Measurements from ENCODE around the gene CST4. TPM values are rescaled to one million over a fixed set of nuclear protein-coding genes. Genes with fewer than 3 reads are reported as not detected.
"Not testable (repeated sequence)": the region's sequence is repeated elsewhere in the genome, so short reads cannot be mapped to it uniquely, and the experiment has no call there.

Gene CST4
- total RNA-seq, 3 donors from 2014 or later (not counting 1 experiment from before 2014, with no cell fraction given): not detected

- Mint-ChIP-seq H3K27ac (no peak overlapping the region), H3K4me1 (no peaks in the 10 kb centered on the region), H3K9me3 (no peaks in the 10 kb centered on the region), H3K4me3 (no peak overlapping the region), H3K27me3 (ENCODE audit: low read depth in 2 of 2) (peaks cover 5 to 23% of the 10 kb centered on the region in 2 donors), H3K36me3 (no peaks in the 10 kb centered on the region)
- intact Hi-C loops (cut with micrococcal nuclease): no loop called here
- H3K27me3 ChIP-seq (ENCODE audit: control insufficient read depth, insufficient read depth, low read length): no peaks in the 10 kb centered on the region
- ATAC-seq: no peak
- 73% methylated on average over 3 of the region's 3 CpGs for WGBS (ENCODE audit: insufficient coverage)
- no peak for TF ChIP-seq CTCF (IDR thresholded peaks at IDR 0.05)
- H3K4me1 ChIP-seq (ENCODE audit: control insufficient read depth, insufficient read depth, low read length): no peaks in the 10 kb centered on the region
- no peaks in the 10 kb centered on the region for H3K36me3 ChIP-seq (ENCODE audit: control insufficient read depth, insufficient read depth, low read length)
- DNase-seq: no peak
- H3K27ac ChIP-seq (ENCODE audit: low read length): no peak overlapping the region
- H3K4me3 ChIP-seq (ENCODE audit: low read length): no peak overlapping the region
- H3K9me3 ChIP-seq (ENCODE audit: control insufficient read depth, insufficient read depth, low read length): no peaks in the 10 kb centered on the region
Observed at GRCh38 chr20:23700931-23701330, 12.1 kb upstream of the CST4 start.

- WGBS (ENCODE audit: insufficient coverage): 13% methylated on average over 1 of the region's 1 CpG
- no peaks in the 10 kb centered on the region for H3K9me3 ChIP-seq (ENCODE audit: control insufficient read depth, insufficient read depth, low read length)
- no peak overlapping the region for H3K4me3 Mint-ChIP-seq
- H3K27ac ChIP-seq (ENCODE audit: low read length): no peak overlapping the region
- intact Hi-C loops (cut with micrococcal nuclease): no loop called here
- H3K4me1 ChIP-seq (ENCODE audit: control insufficient read depth, insufficient read depth, low read length): no peaks in the 10 kb centered on the region
- no peak for TF ChIP-seq CTCF (IDR thresholded peaks at IDR 0.05)
- ATAC-seq (no peak), DNase-seq (no peak)
- H3K36me3 ChIP-seq (ENCODE audit: control insufficient read depth, insufficient read depth, low read length): no peaks in the 10 kb centered on the region
- H3K4me3 ChIP-seq (ENCODE audit: low read length): no peak overlapping the region
- no peaks in the 10 kb centered on the region for H3K27me3 ChIP-seq (ENCODE audit: control insufficient read depth, insufficient read depth, low read length)
- H3K36me3 Mint-ChIP-seq: no peaks in the 10 kb centered on the region
- no peak overlapping the region for H3K27ac Mint-ChIP-seq
- no peaks in the 10 kb centered on the region for H3K9me3 Mint-ChIP-seq
- H3K27me3 Mint-ChIP-seq (ENCODE audit: low read depth in 2 of 2): peaks cover 8 to 10% of the 10 kb centered on the region in 2 donors
- no peaks in the 10 kb centered on the region for H3K4me1 Mint-ChIP-seq
Observed at GRCh38 chr20:23697947-23698346, 9.1 kb upstream of the CST4 start.

- H3K36me3 Mint-ChIP-seq; H3K27ac Mint-ChIP-seq; H3K4me1 Mint-ChIP-seq; H3K27ac ChIP-seq (ENCODE audit: low read length); H3K9me3 ChIP-seq (ENCODE audit: control insufficient read depth, insufficient read depth, low read length); H3K4me3 Mint-ChIP-seq; intact Hi-C loops (cut with micrococcal nuclease); H3K36me3 ChIP-seq (ENCODE audit: control insufficient read depth, insufficient read depth, low read length); H3K9me3 Mint-ChIP-seq; H3K4me1 ChIP-seq (ENCODE audit: control insufficient read depth, insufficient read depth, low read length); H3K4me3 ChIP-seq (ENCODE audit: low read length); ATAC-seq; DNase-seq; H3K27me3 ChIP-seq (ENCODE audit: control insufficient read depth, insufficient read depth, low read length); H3K27me3 Mint-ChIP-seq (ENCODE audit: low read depth in 2 of 2): not testable (repeated sequence)
Observed at GRCh38 chr20:23695068-23695395, 6.2 kb upstream of the CST4 start.

- H3K9me3 Mint-ChIP-seq; H3K27ac ChIP-seq (ENCODE audit: low read length); H3K9me3 ChIP-seq (ENCODE audit: control insufficient read depth, insufficient read depth, low read length); H3K36me3 Mint-ChIP-seq; H3K27ac Mint-ChIP-seq; H3K27me3 ChIP-seq (ENCODE audit: control insufficient read depth, insufficient read depth, low read length); ATAC-seq; H3K4me1 ChIP-seq (ENCODE audit: control insufficient read depth, insufficient read depth, low read length); H3K4me3 Mint-ChIP-seq; H3K4me3 ChIP-seq (ENCODE audit: low read length); H3K36me3 ChIP-seq (ENCODE audit: control insufficient read depth, insufficient read depth, low read length); intact Hi-C loops (cut with micrococcal nuclease); H3K4me1 Mint-ChIP-seq; DNase-seq: not testable (repeated sequence)
- peaks cover 7 to 15% of the 10 kb centered on the region in 2 donors for H3K27me3 Mint-ChIP-seq (ENCODE audit: low read depth in 2 of 2)
- 88% methylated on average over 8 of the region's 12 CpGs for WGBS (ENCODE audit: insufficient coverage)
Observed at GRCh38 chr20:23694178-23695067, 5.6 kb upstream of the CST4 start.

- H3K9me3 ChIP-seq (ENCODE audit: control insufficient read depth, insufficient read depth, low read length); H3K36me3 Mint-ChIP-seq; H3K27me3 ChIP-seq (ENCODE audit: control insufficient read depth, insufficient read depth, low read length); H3K4me3 ChIP-seq (ENCODE audit: low read length); H3K4me1 ChIP-seq (ENCODE audit: control insufficient read depth, insufficient read depth, low read length); DNase-seq; intact Hi-C loops (cut with micrococcal nuclease); H3K27me3 Mint-ChIP-seq (ENCODE audit: low read depth in 2 of 2); H3K9me3 Mint-ChIP-seq; H3K27ac Mint-ChIP-seq; H3K4me1 Mint-ChIP-seq; ATAC-seq; H3K27ac ChIP-seq (ENCODE audit: low read length); H3K36me3 ChIP-seq (ENCODE audit: control insufficient read depth, insufficient read depth, low read length); H3K4me3 Mint-ChIP-seq: not testable (repeated sequence)
- 73% methylated on average over 10 of the region's 10 CpGs for WGBS (ENCODE audit: insufficient coverage)
Observed at GRCh38 chr20:23692725-23693619, 4.1 kb upstream of the CST4 start.

Measured in natural killer cell (primary cell).